Parathyroid adenoma (tissue), 2 donors: ENCODE results near the gene INTS14.

Experiments used
- H2AFZ ChIP-seq: fragments of 300-600 bp; sonication (generic); one replicate; pipeline ENCODE4 v1.7.0; 2017; ENCODE audit warnings: antibody characterized with exemption, mild to moderate bottlenecking
- H3K27ac ChIP-seq: fragments of 300-600 bp; sonication (generic); one replicate; pipeline ENCODE4 v1.7.0; 2017
- H3K27me3 ChIP-seq: fragments of 300-600 bp; sonication (generic); one replicate; pipeline ENCODE4 v1.7.0; 2017; ENCODE audit warnings: low read length; ENCODE audit not compliant: control insufficient read depth, insufficient read depth
- H3K36me3 ChIP-seq: fragments of 300-600 bp; sonication (generic); one replicate; pipeline ENCODE4 v1.7.0; 2017; ENCODE audit warnings: low read length; ENCODE audit not compliant: control insufficient read depth, insufficient read depth
- H3K4me1 ChIP-seq: fragments of 300-600 bp; sonication (generic); one replicate; pipeline ENCODE4 v1.7.0; 2017; ENCODE audit warnings: control low read depth
- H3K4me2 ChIP-seq: fragments of 300-600 bp; sonication (generic); one replicate; pipeline ENCODE4 v1.7.0; 2017; ENCODE audit warnings: low read length
- H3K4me3 ChIP-seq: fragments of 300-600 bp; sonication (generic); one replicate; pipeline ENCODE4 v1.7.0; 2017; ENCODE audit warnings: low read depth, low read length
- H3K79me2 ChIP-seq: fragments of 300-600 bp; sonication (generic); one replicate; pipeline ENCODE4 v1.7.0; 2017; ENCODE audit warnings: control low read depth
- H3K9ac ChIP-seq: fragments of 300-600 bp; sonication (generic); one replicate; pipeline ENCODE4 v1.7.0; 2017; ENCODE audit warnings: mild to moderate bottlenecking
- H3K9me3 ChIP-seq: fragments of 300-600 bp; sonication (generic); one replicate; pipeline ENCODE4 v1.7.0; 2017; ENCODE audit warnings: low read length; ENCODE audit not compliant: control insufficient read depth
- TF ChIP-seq, protein P1 (sequence below): fragments of 300-600 bp; sonication (generic); IDR thresholded peaks from one replicate; pipeline ENCODE4 v1.7.0; 2017; ENCODE audit warnings: antibody characterized with exemption, mild to moderate bottlenecking
- donor health status: primary hyperparathyroidism.

The INTS14 gene

GRCh38 chr15:65578904-65579728 is 31.8 kb downstream of the INTS14 start:
- Histone ChIP-seq H3K4me1 (no peaks in the 10 kb centered on the region), H3K9ac (no peak overlapping the region), H3K36me3 (no peaks in the 10 kb centered on the region), H3K27me3 (no peaks in the 10 kb centered on the region), H3K4me3 (no peak overlapping the region), H3K27ac (no peak overlapping the region), H3K79me2 (no peaks in the 10 kb centered on the region), H3K4me2 (no peak overlapping the region), H3K9me3 (no peaks in the 10 kb centered on the region), H2AFZ (no peak overlapping the region)
- TF ChIP-seq, protein P1, sequence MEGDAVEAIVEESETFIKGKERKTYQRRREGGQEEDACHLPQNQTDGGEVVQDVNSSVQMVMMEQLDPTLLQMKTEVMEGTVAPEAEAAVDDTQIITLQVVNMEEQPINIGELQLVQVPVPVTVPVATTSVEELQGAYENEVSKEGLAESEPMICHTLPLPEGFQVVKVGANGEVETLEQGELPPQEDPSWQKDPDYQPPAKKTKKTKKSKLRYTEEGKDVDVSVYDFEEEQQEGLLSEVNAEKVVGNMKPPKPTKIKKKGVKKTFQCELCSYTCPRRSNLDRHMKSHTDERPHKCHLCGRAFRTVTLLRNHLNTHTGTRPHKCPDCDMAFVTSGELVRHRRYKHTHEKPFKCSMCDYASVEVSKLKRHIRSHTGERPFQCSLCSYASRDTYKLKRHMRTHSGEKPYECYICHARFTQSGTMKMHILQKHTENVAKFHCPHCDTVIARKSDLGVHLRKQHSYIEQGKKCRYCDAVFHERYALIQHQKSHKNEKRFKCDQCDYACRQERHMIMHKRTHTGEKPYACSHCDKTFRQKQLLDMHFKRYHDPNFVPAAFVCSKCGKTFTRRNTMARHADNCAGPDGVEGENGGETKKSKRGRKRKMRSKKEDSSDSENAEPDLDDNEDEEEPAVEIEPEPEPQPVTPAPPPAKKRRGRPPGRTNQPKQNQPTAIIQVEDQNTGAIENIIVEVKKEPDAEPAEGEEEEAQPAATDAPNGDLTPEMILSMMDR, result no peak

GRCh38 chr15:65577129-65577996 is 33.6 kb downstream of the INTS14 start:
- H3K4me1 ChIP-seq, result no peaks in the 10 kb centered on the region
- no peak overlapping the region for H3K27ac ChIP-seq
- H3K36me3 ChIP-seq, result no peaks in the 10 kb centered on the region

DNA sequence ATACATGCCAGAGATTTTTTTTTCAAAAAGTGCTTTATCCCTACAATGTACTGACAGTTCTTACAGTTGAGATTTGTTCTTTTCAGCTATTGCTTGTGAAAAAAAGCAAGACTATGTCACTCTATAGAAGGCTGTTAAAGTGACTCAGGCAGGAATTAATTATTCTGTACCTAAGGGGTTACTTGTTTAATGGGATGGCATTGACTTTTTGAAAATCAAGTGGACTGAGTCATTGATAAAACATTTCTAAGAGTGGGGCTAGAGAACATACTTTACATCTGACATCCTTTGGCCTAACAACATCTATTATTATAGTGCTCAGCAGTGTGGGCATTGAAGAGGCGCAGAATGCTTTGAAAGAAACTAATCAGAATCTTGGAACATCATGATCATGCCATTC is 34.3 kb downstream of the INTS14 start:
- TF ChIP-seq, protein P1, result no peak
- Histone ChIP-seq H3K4me2 (no peak overlapping the region), H2AFZ (no peak overlapping the region), H3K9me3 (no peaks in the 10 kb centered on the region), H3K36me3 (no peaks in the 10 kb centered on the region), H3K27ac (no peak overlapping the region), H3K27me3 (no peaks in the 10 kb centered on the region), H3K79me2 (no peaks in the 10 kb centered on the region), H3K9ac (no peak overlapping the region), H3K4me1 (no peaks in the 10 kb centered on the region), H3K4me3 (no peak overlapping the region)

More at GRCh38 chr15:65577129-65577996, 33.6 kb downstream of the INTS14 start:
- Histone ChIP-seq H3K4me2 (no peak overlapping the region), H2AFZ (no peak overlapping the region), H3K9me3 (no peaks in the 10 kb centered on the region), H3K79me2 (no peaks in the 10 kb centered on the region), H3K4me3 (no peak overlapping the region), H3K27me3 (no peaks in the 10 kb centered on the region), H3K9ac (no peak overlapping the region)
- TF ChIP-seq, protein P1, result no peak

GRCh38 chr15:65571971-65572370 is 39.0 kb downstream of the INTS14 start:
- Histone ChIP-seq H3K27me3 (no peaks in the 10 kb centered on the region), H2AFZ (no peak overlapping the region), H3K79me2 (no peaks in the 10 kb centered on the region), H3K27ac (no peak overlapping the region), H3K4me1 (no peaks in the 10 kb centered on the region), H3K9me3 (no peaks in the 10 kb centered on the region), H3K9ac (no peak overlapping the region), H3K4me2 (no peak overlapping the region), H3K4me3 (no peak overlapping the region), H3K36me3 (no peaks in the 10 kb centered on the region)
- TF ChIP-seq, protein P1, result no peak
